Measurements from ENCODE around the gene FBXO15. TPM values are rescaled to one million over a fixed set of nuclear protein-coding genes. Genes with fewer than 3 reads are reported as not detected.
A peak's percentile ranks its signal among the peaks of the same experiment; 100 is the strongest.

Gene FBXO15
- total RNA-seq, 1 donor from 2014 or later, result 1.2 TPM

DNA sequence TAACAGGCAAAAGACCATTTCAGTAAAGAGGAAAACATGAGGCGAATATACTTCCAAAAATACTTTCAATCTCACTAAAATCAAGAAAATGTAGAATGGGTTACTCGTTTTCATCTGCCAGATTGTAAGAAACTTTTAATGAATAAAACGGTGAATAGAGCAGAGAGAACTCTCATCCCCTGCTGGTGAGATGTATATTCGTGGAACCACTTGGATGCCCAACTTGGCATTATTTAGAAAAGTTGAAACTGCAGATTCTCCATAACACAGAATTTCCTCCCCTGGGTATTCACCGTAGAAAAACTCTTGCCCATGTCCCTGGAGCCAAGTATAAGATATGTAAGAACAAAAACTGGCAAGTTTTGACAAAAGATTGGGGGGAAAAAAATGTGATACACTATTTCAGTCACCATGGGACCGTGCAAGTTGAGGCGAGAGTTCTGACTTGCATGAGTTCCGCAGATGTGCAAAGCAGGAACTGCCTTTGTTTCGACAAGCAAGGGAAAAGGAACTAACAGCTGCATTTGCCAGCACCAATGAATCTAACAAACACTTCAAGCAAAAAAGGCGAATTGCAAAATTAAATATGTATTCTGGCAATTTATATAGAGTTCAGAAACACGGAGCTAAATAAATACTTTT, 15.5 kb upstream of the FBXO15 start:
- H3K79me2 ChIP-seq (ENCODE audit: insufficient read depth, low read length), result no peaks in the 10 kb centered on the region
- no peak overlapping the region for H3K9ac ChIP-seq (ENCODE audit: low read length)
- Mint-ChIP-seq H3K9me3 (ENCODE audit: unreplicated experiment) (no peaks in the 10 kb centered on the region), H3K36me3 (ENCODE audit: low read depth, unreplicated experiment) (no peaks in the 10 kb centered on the region), H3K4me1 (ENCODE audit: low read depth, unreplicated experiment) (no peaks in the 10 kb centered on the region), H3K4me3 (ENCODE audit: unreplicated experiment) (no peak overlapping the region), H3K27me3 (ENCODE audit: low read depth, unreplicated experiment) (no peaks in the 10 kb centered on the region), H3K27ac (ENCODE audit: unreplicated experiment) (no peak overlapping the region)
- H3K27ac ChIP-seq (ENCODE audit: low read depth, low read length), result no peak overlapping the region
- no peaks in the 10 kb centered on the region for H3K4me1 ChIP-seq (ENCODE audit: insufficient read depth, low read length)
- no peak overlapping the region for H3K4me2 ChIP-seq (ENCODE audit: low read length)
- FAIRE-seq (no peak), DNase-seq (ENCODE audit: low read depth) (no peak)
- TF ChIP-seq, protein P1, sequence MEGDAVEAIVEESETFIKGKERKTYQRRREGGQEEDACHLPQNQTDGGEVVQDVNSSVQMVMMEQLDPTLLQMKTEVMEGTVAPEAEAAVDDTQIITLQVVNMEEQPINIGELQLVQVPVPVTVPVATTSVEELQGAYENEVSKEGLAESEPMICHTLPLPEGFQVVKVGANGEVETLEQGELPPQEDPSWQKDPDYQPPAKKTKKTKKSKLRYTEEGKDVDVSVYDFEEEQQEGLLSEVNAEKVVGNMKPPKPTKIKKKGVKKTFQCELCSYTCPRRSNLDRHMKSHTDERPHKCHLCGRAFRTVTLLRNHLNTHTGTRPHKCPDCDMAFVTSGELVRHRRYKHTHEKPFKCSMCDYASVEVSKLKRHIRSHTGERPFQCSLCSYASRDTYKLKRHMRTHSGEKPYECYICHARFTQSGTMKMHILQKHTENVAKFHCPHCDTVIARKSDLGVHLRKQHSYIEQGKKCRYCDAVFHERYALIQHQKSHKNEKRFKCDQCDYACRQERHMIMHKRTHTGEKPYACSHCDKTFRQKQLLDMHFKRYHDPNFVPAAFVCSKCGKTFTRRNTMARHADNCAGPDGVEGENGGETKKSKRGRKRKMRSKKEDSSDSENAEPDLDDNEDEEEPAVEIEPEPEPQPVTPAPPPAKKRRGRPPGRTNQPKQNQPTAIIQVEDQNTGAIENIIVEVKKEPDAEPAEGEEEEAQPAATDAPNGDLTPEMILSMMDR (IDR thresholded peaks at IDR 0.05; ENCODE audit: insufficient read depth, low read depth, low read length), result no peak
- no peak for TF ChIP-seq EZH2 (IDR thresholded peaks at IDR 0.05; ENCODE audit: insufficient read depth, low read length)
- no peaks in the 10 kb centered on the region for H3K9me3 ChIP-seq (ENCODE audit: insufficient read depth, low read depth, low read length)
- no peaks in the 10 kb centered on the region for H4K20me1 ChIP-seq (ENCODE audit: insufficient read depth, low read length)
- peaks cover 12% of the 10 kb centered on the region for H3K36me3 ChIP-seq (ENCODE audit: insufficient read depth, low read length)
- H3K27me3 ChIP-seq (ENCODE audit: insufficient read depth, low read length), result no peaks in the 10 kb centered on the region
- H2AFZ ChIP-seq (ENCODE audit: low read depth, low read length), result no peak overlapping the region
- no peak overlapping the region for H3K4me3 ChIP-seq (ENCODE audit: insufficient read depth, low read depth, low read length)

DNA sequence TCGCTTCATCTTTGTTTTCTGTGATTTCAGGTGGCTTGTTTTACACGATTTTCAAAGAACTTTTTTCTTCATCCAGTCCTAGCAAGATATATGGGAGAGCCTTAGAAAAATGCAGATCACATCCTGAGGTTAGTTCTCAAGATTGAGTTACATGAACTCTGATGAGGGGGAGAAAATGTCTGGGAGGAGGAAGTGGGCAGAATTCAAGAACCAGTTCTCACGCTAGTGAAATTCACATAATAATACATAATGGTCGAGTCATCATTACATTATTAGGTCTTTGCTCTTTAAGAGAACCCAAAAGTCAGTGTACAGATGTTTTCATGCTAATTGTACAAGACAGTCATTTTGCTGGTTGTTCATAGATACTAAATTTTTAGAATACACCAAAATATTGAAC, 7.6 kb upstream of the FBXO15 start:
- Histone ChIP-seq H3K9ac (ENCODE audit: low read length) (peak overlapping the region; percentile 47), H3K27ac (ENCODE audit: low read depth, low read length) (peak overlapping the region; percentile 55), H2AFZ (ENCODE audit: low read depth, low read length) (no peak overlapping the region), H3K27me3 (ENCODE audit: insufficient read depth, low read length) (no peaks in the 10 kb centered on the region), H3K4me1 (ENCODE audit: insufficient read depth, low read length) (peaks cover 6% of the 10 kb centered on the region), H3K9me3 (ENCODE audit: insufficient read depth, low read depth, low read length) (no peaks in the 10 kb centered on the region), H4K20me1 (ENCODE audit: insufficient read depth, low read length) (peaks cover 7% of the 10 kb centered on the region), H3K36me3 (ENCODE audit: insufficient read depth, low read length) (peaks cover 31% of the 10 kb centered on the region), H3K79me2 (ENCODE audit: insufficient read depth, low read length) (peaks cover 54% of the 10 kb centered on the region), H3K4me3 (ENCODE audit: insufficient read depth, low read depth, low read length) (no peak overlapping the region), H3K4me2 (ENCODE audit: low read length) (no peak overlapping the region)
- FAIRE-seq (no peak), DNase-seq (ENCODE audit: low read depth) (peak; percentile 13)
- Mint-ChIP-seq H3K9me3 (ENCODE audit: unreplicated experiment) (no peaks in the 10 kb centered on the region), H3K27me3 (ENCODE audit: low read depth, unreplicated experiment) (no peaks in the 10 kb centered on the region), H3K27ac (ENCODE audit: unreplicated experiment) (no peak overlapping the region), H3K4me3 (ENCODE audit: unreplicated experiment) (no peak overlapping the region), H3K4me1 (ENCODE audit: low read depth, unreplicated experiment) (peaks cover 5% of the 10 kb centered on the region), H3K36me3 (ENCODE audit: low read depth, unreplicated experiment) (peaks cover 4% of the 10 kb centered on the region)
- no peak for TF ChIP-seq EZH2 (IDR thresholded peaks at IDR 0.05; ENCODE audit: insufficient read depth, low read length)
- TF ChIP-seq, protein P1 (IDR thresholded peaks at IDR 0.05; ENCODE audit: insufficient read depth, low read depth, low read length), result no peak

- H3K27ac ChIP-seq (ENCODE audit: low read depth, low read length), result peak overlapping the region; percentile 55
- H3K9me3 ChIP-seq (ENCODE audit: insufficient read depth, low read depth, low read length), result no peaks in the 10 kb centered on the region
- peaks cover 4% of the 10 kb centered on the region for H3K36me3 Mint-ChIP-seq (ENCODE audit: low read depth, unreplicated experiment)
- peaks cover 5% of the 10 kb centered on the region for H3K4me1 Mint-ChIP-seq (ENCODE audit: low read depth, unreplicated experiment)
- DNase-seq (ENCODE audit: low read depth), result no peak
- H3K4me3 ChIP-seq (ENCODE audit: insufficient read depth, low read depth, low read length), result no peak overlapping the region
- FAIRE-seq, result no peak
- peaks cover 7% of the 10 kb centered on the region for H4K20me1 ChIP-seq (ENCODE audit: insufficient read depth, low read length)
- no peak for TF ChIP-seq EZH2 (IDR thresholded peaks at IDR 0.05; ENCODE audit: insufficient read depth, low read length)
- TF ChIP-seq, protein P1 (IDR thresholded peaks at IDR 0.05; ENCODE audit: insufficient read depth, low read depth, low read length), result no peak
- H3K79me2 ChIP-seq (ENCODE audit: insufficient read depth, low read length), result peaks cover 60% of the 10 kb centered on the region
- no peaks in the 10 kb centered on the region for H3K9me3 Mint-ChIP-seq (ENCODE audit: unreplicated experiment)
- H3K4me1 ChIP-seq (ENCODE audit: insufficient read depth, low read length), result peaks cover 8% of the 10 kb centered on the region
- no peak overlapping the region for H2AFZ ChIP-seq (ENCODE audit: low read depth, low read length)
- no peak overlapping the region for H3K4me2 ChIP-seq (ENCODE audit: low read length)
- no peak overlapping the region for H3K27ac Mint-ChIP-seq (ENCODE audit: unreplicated experiment)
- H3K36me3 ChIP-seq (ENCODE audit: insufficient read depth, low read length), result peaks cover 29% of the 10 kb centered on the region
- no peak overlapping the region for H3K4me3 Mint-ChIP-seq (ENCODE audit: unreplicated experiment)
- no peaks in the 10 kb centered on the region for H3K27me3 ChIP-seq (ENCODE audit: insufficient read depth, low read length)
- no peaks in the 10 kb centered on the region for H3K27me3 Mint-ChIP-seq (ENCODE audit: low read depth, unreplicated experiment)
- peak overlapping the region; percentile 47 for H3K9ac ChIP-seq (ENCODE audit: low read length)
Measured at GRCh38 chr18:74154716-74155115, 7.1 kb upstream of the FBXO15 start.

Measured in astrocyte (in vitro differentiated cells and primary cell).